Measurements from ENCODE around the gene ALKBH5. TPM values are rescaled to one million over a fixed set of nuclear protein-coding genes. Genes with fewer than 3 reads are reported as not detected.
A peak's percentile ranks its signal among the peaks of the same experiment; 100 is the strongest.

ALKBH5 gene
- total and polyA plus RNA-seq, 10 of the 15 experiments (the other 5 are each of a cell fraction or from before 2014, with no cell fraction given): 13.7 to 99.9 (median 52.4) TPM

GRCh38 chr17:18224387-18225120 lies 40.9 kb downstream of the ALKBH5 start:
- Histone ChIP-seq H3K9ac (ENCODE audit: control insufficient read depth, insufficient read depth, low read length) (no peak overlapping the region), H4K20me1 (ENCODE audit: control insufficient read depth, insufficient read depth) (no peaks in the 10 kb centered on the region), H3K36me3 (ENCODE audit: control insufficient read depth in 2 of 2, insufficient read depth in 2 of 2, low read length in 1 of 2) (no peaks in the 10 kb centered on the region), H3K27me3 (replicated peaks in 1 of 2; ENCODE audit: control insufficient read depth in 2 of 2, insufficient read depth in 2 of 2, low read length in 1 of 2) (no peaks in the 10 kb centered on the region), H3K4me1 (ENCODE audit: control insufficient read depth, insufficient read depth, low read length) (peaks cover 10% of the 10 kb centered on the region), H3K4me3 (no peak overlapping the region), H3K4me2 (ENCODE audit: control insufficient read depth, insufficient read depth) (peak overlapping the region; percentile 67; the same call in 1 of the 2 replicates), H2AFZ (ENCODE audit: control insufficient read depth, low read depth, low read length) (peak overlapping the region; percentile 91), H3K27ac (ENCODE audit: control insufficient read depth, insufficient read depth) (no peak overlapping the region), H3K9me3 (replicated peaks; ENCODE audit: control insufficient read depth, insufficient read depth, low read length) (no peaks in the 10 kb centered on the region), H3K79me2 (ENCODE audit: control insufficient read depth, insufficient read depth, low read length) (no peaks in the 10 kb centered on the region)
- no peak for ATAC-seq
- in situ Hi-C loops (cut with MboI): no loop called here
- TF ChIP-seq RAD21 (IDR thresholded peaks at IDR 0.05; ENCODE audit: insufficient read depth, low read depth, low read length) (no peak), WRNIP1 (IDR thresholded peaks at IDR 0.05; ENCODE audit: borderline replicate concordance, low read depth, low read length) (no peak), ZBTB40 (IDR thresholded peaks at IDR 0.05; ENCODE audit: borderline replicate concordance) (no peak), ZSCAN29 (IDR thresholded peaks at IDR 0.05) (no peak), FOXK2 (IDR thresholded peaks at IDR 0.05) (no peak), ATF2 (IDR thresholded peaks at IDR 0.05; ENCODE audit: low read length) (no peak), CHD4 (IDR thresholded peaks at IDR 0.05) (no peak), MEF2B (IDR thresholded peaks at IDR 0.05; ENCODE audit: partially characterized antibody, poor library complexity, severe bottlenecking) (no peak)
- DNase-seq (ENCODE audit: low read depth, low spot score): no peak
- SMC1A ChIA-PET (ENCODE audit: uncharacterized antibody, unreplicated experiment): interaction anchor here (1.2 kb wide), 1 partner anchor 42 kb away, joined by 3 read pairs; no protein-coding TSS in a partner anchor
- RAD21 ChIA-PET (ENCODE audit: unreplicated experiment): no interaction called here
- intact Hi-C loops (cut with micrococcal nuclease; ENCODE audit: unreplicated experiment): loop anchor here (5.0 kb wide), 1 partner anchor 42 kb away; the partner anchor contains the start of gene ALKBH5
- CTCF ChIA-PET: interaction anchor here (1.3 kb wide), 1 partner anchor 82 kb away, joined by 5 read pairs; no protein-coding TSS in a partner anchor
- 49% methylated on average over 22 of the region's 23 CpGs for WGBS (ENCODE audit: insufficient coverage, insufficient replicate concordance, low lambda C conversion rate, missing lambda C conversion rate)
- BruUV-seq (replicated peaks): no TSS peak
- FAIRE-seq: no peak
- POLR2A ChIA-PET: interaction anchor here (0.6 to 0.9 kb wide), 2 partner anchors 32 to 35 kb away, joined by 3 to 4 read pairs; no protein-coding TSS in a partner anchor

All from GM12878 (cell line).